ENCODE data around the gene DMTF1. TPM values are rescaled to one million over a fixed set of nuclear protein-coding genes. Genes with fewer than 3 reads are reported as not detected.
A peak's percentile ranks its signal among the peaks of the same experiment; 100 is the strongest.

Gene DMTF1
- total and polyA plus RNA-seq, 7 donors: 8.3 to 25.3 (median 16.8) TPM

DNA sequence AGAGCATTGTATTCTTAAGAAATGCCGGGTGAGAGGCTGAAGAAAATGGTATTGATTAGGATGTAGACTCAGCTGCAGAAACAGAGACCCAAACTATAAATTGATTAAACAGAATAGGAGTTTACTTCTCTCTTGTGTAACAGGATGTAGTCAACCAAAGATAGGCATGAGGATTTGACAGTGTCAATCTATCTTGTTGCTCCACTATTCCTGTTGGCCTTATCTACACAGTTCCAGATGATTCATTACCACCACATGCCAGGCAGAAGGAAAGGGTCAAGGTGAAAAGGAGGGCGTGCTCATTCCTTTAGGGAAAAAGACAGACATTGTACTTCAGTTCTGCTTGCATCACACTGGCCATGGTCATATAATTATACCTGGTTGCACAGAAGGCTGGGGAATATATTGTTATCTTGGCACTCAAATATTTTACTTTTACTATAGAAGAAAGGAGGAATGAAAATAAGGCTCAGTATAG is 11.9 kb upstream of the DMTF1 start:
- ATAC-seq (no peak), DNase-seq (no peak)
- TF ChIP-seq, protein P1, sequence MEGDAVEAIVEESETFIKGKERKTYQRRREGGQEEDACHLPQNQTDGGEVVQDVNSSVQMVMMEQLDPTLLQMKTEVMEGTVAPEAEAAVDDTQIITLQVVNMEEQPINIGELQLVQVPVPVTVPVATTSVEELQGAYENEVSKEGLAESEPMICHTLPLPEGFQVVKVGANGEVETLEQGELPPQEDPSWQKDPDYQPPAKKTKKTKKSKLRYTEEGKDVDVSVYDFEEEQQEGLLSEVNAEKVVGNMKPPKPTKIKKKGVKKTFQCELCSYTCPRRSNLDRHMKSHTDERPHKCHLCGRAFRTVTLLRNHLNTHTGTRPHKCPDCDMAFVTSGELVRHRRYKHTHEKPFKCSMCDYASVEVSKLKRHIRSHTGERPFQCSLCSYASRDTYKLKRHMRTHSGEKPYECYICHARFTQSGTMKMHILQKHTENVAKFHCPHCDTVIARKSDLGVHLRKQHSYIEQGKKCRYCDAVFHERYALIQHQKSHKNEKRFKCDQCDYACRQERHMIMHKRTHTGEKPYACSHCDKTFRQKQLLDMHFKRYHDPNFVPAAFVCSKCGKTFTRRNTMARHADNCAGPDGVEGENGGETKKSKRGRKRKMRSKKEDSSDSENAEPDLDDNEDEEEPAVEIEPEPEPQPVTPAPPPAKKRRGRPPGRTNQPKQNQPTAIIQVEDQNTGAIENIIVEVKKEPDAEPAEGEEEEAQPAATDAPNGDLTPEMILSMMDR (IDR thresholded peaks at IDR 0.05): no peak
- Histone ChIP-seq H3K9me3 (no peaks in the 10 kb centered on the region), H3K27me3 (ENCODE audit: insufficient read depth in 3 of 3, low read length in 2 of 3) (no peaks in the 10 kb centered on the region), H3K36me3 (ENCODE audit: insufficient read depth in 1 of 2, low read depth in 1 of 2) (no peaks in the 10 kb centered on the region), H3K4me3 (no peak overlapping the region), H3K27ac (no peak overlapping the region), H3K4me1 (no peaks in the 10 kb centered on the region)
- intact Hi-C loops (cut with DNase I): no loop called here
- WGBS, 3 donors: 73 to 84% (median 74%) methylated on average over 2 of the region's 2 CpGs

- TF ChIP-seq, protein P1 (IDR thresholded peaks at IDR 0.05): no peak
- H3K36me3 ChIP-seq (ENCODE audit: insufficient read depth in 1 of 2, low read depth in 1 of 2): no peaks in the 10 kb centered on the region
- no peak for DNase-seq
- H3K27ac ChIP-seq: no peak overlapping the region
- H3K9me3 ChIP-seq: no peaks in the 10 kb centered on the region
- WGBS, 3 donors: 59 to 65% (median 64%) methylated on average over 2 of the region's 2 CpGs
- no peak for ATAC-seq
- no peak overlapping the region for H3K4me3 ChIP-seq
- H3K27me3 ChIP-seq (ENCODE audit: insufficient read depth in 3 of 3, low read length in 2 of 3): no peaks in the 10 kb centered on the region
- intact Hi-C loops (cut with DNase I): no loop called here
- peaks cover 11% of the 10 kb centered on the region for H3K4me1 ChIP-seq
Observed at GRCh38 chr7:87144173-87144657, 8.0 kb upstream of the DMTF1 start.

DNA sequence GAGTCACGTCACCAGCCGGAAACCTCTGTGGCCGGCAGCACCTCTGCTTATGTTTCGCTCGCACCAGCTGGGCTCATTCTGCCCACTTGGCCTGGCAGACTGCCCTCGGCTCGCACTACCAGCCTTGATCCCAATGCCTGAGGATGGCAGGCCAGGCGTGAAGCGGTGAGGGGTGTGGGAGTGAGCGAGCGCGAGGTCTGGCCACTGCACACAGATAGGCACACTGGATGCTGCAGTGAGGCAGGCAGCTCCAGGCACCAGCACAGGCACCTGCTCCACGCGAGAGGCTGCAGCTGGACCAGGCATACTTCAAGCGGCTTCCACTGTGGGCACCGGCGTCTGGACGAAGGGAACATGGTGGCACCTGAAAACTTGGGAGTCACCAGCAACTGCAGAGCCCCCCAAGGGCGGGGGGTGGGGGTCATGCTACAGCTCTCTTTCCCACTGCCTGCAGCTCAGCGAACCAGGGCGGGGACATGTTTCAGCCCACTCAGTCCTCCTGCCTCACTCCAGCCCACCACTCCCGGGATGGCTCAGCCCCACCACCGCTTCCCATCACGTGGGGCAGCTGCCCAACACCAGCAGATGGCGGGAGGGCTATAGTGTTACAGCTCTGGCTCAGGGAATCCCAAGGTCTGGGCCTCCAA is 5.4 kb upstream of the DMTF1 start:
- no peaks in the 10 kb centered on the region for H3K9me3 ChIP-seq
- intact Hi-C loops (cut with DNase I): loop anchor here in 1 of 2 donors (5.0 kb wide), 1 partner anchor 210 kb away; no protein-coding TSS in a partner anchor
- H3K4me3 ChIP-seq: peak overlapping the region; percentile 31
- peak; percentile 35 to 73 for DNase-seq
- H3K27ac ChIP-seq: peak overlapping the region; percentile 59
- ATAC-seq: peak; percentile 77 to 91 (median 81)
- H3K4me1 ChIP-seq: peaks cover 19% of the 10 kb centered on the region
- WGBS, 3 donors: 48 to 52% (median 51%) methylated on average over 23 to 25 of the region's 25 CpGs
- no peaks in the 10 kb centered on the region for H3K36me3 ChIP-seq (ENCODE audit: insufficient read depth in 1 of 2, low read depth in 1 of 2)
- TF ChIP-seq, protein P1 (IDR thresholded peaks at IDR 0.05): no peak
- H3K27me3 ChIP-seq (ENCODE audit: insufficient read depth in 3 of 3, low read length in 2 of 3): no peaks in the 10 kb centered on the region

DNA sequence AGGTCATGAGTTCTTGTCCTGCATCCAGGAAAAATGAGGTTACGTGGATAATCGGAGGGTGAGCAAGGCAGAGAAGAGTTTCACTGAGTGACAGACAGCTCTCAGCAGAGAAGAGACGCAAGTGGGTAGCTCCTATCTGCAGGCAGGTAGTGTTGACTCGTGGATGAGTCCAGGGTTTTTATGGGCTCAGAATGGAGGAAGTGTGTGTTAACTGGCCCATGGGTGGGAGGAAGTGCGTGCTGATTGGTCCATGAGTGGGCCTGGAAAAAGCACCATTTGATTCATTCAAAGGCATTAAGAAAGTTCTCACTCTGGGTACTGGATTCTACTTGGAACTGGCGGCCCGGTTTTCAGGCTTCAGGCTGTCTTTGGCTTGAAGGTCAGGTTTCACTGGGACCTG is 4.8 kb upstream of the DMTF1 start:
- H3K27me3 ChIP-seq (ENCODE audit: insufficient read depth in 3 of 3, low read length in 2 of 3): no peaks in the 10 kb centered on the region
- TF ChIP-seq, protein P1 (IDR thresholded peaks at IDR 0.05): no peak
- H3K4me3 ChIP-seq: peak overlapping the region; percentile 31
- 53 to 73% (median 56%) methylated on average over 7 of the region's 7 CpGs for WGBS, 3 donors
- H3K36me3 ChIP-seq (ENCODE audit: insufficient read depth in 1 of 2, low read depth in 1 of 2): no peaks in the 10 kb centered on the region
- peaks cover 19% of the 10 kb centered on the region for H3K4me1 ChIP-seq
- no peaks in the 10 kb centered on the region for H3K9me3 ChIP-seq
- intact Hi-C loops (cut with DNase I): loop anchor here in 1 of 2 donors (5.0 kb wide), 1 partner anchor 210 kb away; no protein-coding TSS in a partner anchor
- DNase-seq: no peak
- no peak for ATAC-seq
- peak overlapping the region; percentile 59 for H3K27ac ChIP-seq

Measured in psoas muscle (tissue), 8 donors.